ENCODE data around the gene C19orf67. TPM values are rescaled to one million over a fixed set of nuclear protein-coding genes. Genes with fewer than 3 reads are reported as not detected.

Gene C19orf67
- total RNA-seq, 1 donor from 2014 or later, result not detected

GRCh38 chr19:14033946-14034345 lies 51.6 kb downstream of the C19orf67 start:
- no peaks in the 10 kb centered on the region for H3K4me1 Mint-ChIP-seq (ENCODE audit: unreplicated experiment)
- no peaks in the 10 kb centered on the region for H3K9me3 Mint-ChIP-seq
- H3K36me3 Mint-ChIP-seq, result no peaks in the 10 kb centered on the region
- no peak overlapping the region for H3K27ac Mint-ChIP-seq
- TF ChIP-seq, protein P1, sequence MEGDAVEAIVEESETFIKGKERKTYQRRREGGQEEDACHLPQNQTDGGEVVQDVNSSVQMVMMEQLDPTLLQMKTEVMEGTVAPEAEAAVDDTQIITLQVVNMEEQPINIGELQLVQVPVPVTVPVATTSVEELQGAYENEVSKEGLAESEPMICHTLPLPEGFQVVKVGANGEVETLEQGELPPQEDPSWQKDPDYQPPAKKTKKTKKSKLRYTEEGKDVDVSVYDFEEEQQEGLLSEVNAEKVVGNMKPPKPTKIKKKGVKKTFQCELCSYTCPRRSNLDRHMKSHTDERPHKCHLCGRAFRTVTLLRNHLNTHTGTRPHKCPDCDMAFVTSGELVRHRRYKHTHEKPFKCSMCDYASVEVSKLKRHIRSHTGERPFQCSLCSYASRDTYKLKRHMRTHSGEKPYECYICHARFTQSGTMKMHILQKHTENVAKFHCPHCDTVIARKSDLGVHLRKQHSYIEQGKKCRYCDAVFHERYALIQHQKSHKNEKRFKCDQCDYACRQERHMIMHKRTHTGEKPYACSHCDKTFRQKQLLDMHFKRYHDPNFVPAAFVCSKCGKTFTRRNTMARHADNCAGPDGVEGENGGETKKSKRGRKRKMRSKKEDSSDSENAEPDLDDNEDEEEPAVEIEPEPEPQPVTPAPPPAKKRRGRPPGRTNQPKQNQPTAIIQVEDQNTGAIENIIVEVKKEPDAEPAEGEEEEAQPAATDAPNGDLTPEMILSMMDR (conservative IDR thresholded peaks at IDR 0.05), result no peak
- DNase-seq (ENCODE audit: extremely low spot score, unreplicated experiment), result no peak
- no peak overlapping the region for H3K4me3 Mint-ChIP-seq
- peaks cover 12% of the 10 kb centered on the region for H3K27me3 Mint-ChIP-seq

DNA sequence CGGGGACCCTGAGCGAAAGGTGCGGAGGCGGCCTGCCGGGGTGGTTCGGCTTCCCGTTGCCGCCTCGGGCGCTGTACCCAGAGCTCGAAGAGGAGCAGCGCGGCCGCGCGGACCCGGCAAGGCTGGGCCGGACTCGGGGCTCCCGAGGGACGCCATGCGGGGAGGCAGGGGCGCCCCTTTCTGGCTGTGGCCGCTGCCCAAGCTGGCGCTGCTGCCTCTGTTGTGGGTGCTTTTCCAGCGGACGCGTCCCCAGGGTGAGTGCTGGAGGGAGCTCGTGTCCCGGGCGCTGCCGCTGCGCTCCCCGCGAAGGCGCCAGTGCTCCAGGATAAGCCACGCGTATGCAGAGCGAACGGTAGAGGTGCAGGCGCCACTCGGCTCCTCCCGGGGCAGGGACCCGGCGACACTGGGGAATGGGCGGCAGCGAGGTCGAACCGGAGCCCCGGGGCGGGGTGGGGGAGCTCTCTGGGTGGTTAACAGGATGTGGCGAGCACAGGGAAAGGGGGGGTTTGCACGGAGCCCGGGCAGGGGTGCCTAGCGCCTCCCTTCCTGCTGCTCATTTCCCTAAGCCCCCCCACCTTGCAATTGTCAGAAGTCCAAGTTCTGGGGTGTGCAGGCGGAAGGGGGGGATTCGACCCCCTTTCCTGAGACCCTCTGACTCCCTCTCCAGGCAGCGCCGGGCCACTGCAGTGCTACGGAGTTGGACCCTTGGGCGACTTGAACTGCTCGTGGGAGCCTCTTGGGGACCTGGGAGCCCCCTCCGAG lies 53.7 kb downstream of the C19orf67 start, which contains the start of gene IL27RA:
Gene IL27RA (plus strand): TSS at position 44 of the 762 bp plus-strand sequence. CDS start 111 bp downstream, at position 155.
- Mint-ChIP-seq H3K4me3 (peak within 1 kb of the TSS; percentile 84), H3K9me3 (no peaks in the 10 kb centered on the region), H3K4me1 (ENCODE audit: unreplicated experiment) (no peaks in the 10 kb centered on the region), H3K27ac (peak within 1 kb of the TSS; percentile 21), H3K27me3 (peaks cover 23% of the 10 kb centered on the region), H3K36me3 (no peaks in the 10 kb centered on the region)
- TF ChIP-seq, protein P1 (conservative IDR thresholded peaks at IDR 0.05), result peak; percentile 77
- no peak for DNase-seq (ENCODE audit: extremely low spot score, unreplicated experiment)

Other genes with a start within 250 kb of the C19orf67 start
- 0.69 and 2.8 TPM in 2 replicates for gene NANOS3, start 208.6 kb downstream of the C19orf67 start, total RNA-seq (ENCODE audit: low replicate concordance)
- gene BRME1, start 179.7 kb downstream of the C19orf67 start, total RNA-seq (ENCODE audit: low replicate concordance), result 3.5 and 9.2 TPM in 2 replicates
- 35.4 and 42.3 TPM in 2 replicates for gene CC2D1A, start 179.6 kb downstream of the C19orf67 start, total RNA-seq (ENCODE audit: low replicate concordance)
- gene PODNL1, start 147.4 kb downstream of the C19orf67 start, total RNA-seq (ENCODE audit: low replicate concordance), result 0.48 and 0.75 TPM in 2 replicates
- gene DCAF15, start 133.3 kb downstream of the C19orf67 start, total RNA-seq (ENCODE audit: low replicate concordance), result 35.8 and 50.1 TPM in 2 replicates
- 19.3 and 21.8 TPM in 2 replicates for gene RFX1, start 79.5 kb downstream of the C19orf67 start, total RNA-seq (ENCODE audit: low replicate concordance)
- not detected in 2 replicates for gene RLN3, start 57.6 kb downstream of the C19orf67 start, total RNA-seq (ENCODE audit: low replicate concordance)
- 0.95 and 2.8 TPM in 2 replicates for gene IL27RA, start 54.0 kb downstream of the C19orf67 start, total RNA-seq (ENCODE audit: low replicate concordance)
- gene PALM3, start 23.7 kb downstream of the C19orf67 start, total RNA-seq (ENCODE audit: low replicate concordance), result 0.83 and 8.1 TPM in 2 replicates
- gene MISP3, start 13.0 kb downstream of the C19orf67 start, total RNA-seq (ENCODE audit: low replicate concordance), result 3.1 and 3.6 TPM in 2 replicates
- 42.7 and 55.9 TPM in 2 replicates for gene SAMD1, start 5.0 kb upstream of the C19orf67 start, total RNA-seq (ENCODE audit: low replicate concordance)
- 55.3 and 88.1 TPM in 2 replicates for gene PRKACA, start 32.0 kb upstream of the C19orf67 start, total RNA-seq (ENCODE audit: low replicate concordance)
- 14.8 and 27.4 TPM in 2 replicates for gene ASF1B, start 50.8 kb upstream of the C19orf67 start, total RNA-seq (ENCODE audit: low replicate concordance)
- gene ADGRL1, start 120.4 kb upstream of the C19orf67 start, total RNA-seq (ENCODE audit: low replicate concordance), result 24.9 and 62.4 TPM in 2 replicates